GM18498 (cell line): ENCODE data around the gene PRRT3.
"Not testable (repeated sequence)": the region's sequence is repeated elsewhere in the genome, so short reads cannot be mapped to it uniquely, and the experiment has no call there.

Experiments used
- ATAC-seq: cut with Tn5 transposase; IDR thresholded peaks from one replicate; pipeline ENCODE4 v1.9.1; 2021; ENCODE audit warnings: mild to moderate bottlenecking, moderate library complexity; ENCODE audit not compliant: unreplicated experiment

The PRRT3 gene

DNA sequence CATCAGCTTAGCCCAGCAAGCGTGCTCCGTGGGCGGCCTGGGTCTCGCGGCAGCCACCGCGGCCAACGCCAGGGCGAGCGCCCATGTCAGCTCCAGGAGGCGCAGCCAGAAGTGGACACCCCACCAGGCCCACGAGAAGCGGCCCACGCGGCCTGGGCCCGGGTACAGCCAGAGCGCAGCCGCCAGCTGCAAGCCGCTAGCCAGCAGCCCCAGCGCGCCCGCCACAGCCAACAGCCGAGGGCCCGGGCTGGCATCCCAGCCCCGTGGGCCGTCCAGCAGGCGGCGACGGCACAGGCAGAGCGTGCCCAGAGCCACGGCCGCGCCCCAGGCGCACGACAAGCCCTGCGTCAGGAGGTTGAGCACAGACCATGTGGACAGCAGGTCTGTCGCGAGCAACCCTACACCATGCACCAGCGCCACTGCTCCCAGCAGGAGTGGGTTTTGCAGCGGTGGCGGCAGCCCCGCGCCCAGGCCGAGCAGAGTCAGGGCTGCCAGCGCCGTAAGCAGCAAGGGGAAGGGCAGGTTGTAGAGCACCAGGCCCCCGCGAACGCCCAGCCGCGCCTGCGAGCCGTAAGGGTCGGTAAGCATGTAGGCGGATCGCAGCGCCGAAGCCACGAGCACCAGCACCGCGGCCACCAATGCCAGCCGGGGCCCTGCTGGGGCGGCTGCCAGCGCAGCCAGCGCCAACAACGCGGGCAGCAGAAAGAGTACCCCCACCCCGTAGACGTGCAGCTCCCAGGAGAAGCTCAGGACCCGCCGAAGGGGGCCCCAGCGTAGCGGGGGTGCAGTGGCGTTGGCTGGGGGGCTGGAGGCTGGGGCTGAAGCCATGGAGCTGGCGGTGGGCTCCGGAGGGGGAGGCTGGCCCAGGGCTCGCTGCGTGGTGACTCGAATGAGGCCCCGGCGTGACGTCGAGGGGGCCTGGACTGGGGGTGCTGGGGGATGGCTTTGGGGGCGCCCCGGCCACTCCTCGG is 4.9 kb downstream of the PRRT3 start:
- no peak for ATAC-seq

DNA sequence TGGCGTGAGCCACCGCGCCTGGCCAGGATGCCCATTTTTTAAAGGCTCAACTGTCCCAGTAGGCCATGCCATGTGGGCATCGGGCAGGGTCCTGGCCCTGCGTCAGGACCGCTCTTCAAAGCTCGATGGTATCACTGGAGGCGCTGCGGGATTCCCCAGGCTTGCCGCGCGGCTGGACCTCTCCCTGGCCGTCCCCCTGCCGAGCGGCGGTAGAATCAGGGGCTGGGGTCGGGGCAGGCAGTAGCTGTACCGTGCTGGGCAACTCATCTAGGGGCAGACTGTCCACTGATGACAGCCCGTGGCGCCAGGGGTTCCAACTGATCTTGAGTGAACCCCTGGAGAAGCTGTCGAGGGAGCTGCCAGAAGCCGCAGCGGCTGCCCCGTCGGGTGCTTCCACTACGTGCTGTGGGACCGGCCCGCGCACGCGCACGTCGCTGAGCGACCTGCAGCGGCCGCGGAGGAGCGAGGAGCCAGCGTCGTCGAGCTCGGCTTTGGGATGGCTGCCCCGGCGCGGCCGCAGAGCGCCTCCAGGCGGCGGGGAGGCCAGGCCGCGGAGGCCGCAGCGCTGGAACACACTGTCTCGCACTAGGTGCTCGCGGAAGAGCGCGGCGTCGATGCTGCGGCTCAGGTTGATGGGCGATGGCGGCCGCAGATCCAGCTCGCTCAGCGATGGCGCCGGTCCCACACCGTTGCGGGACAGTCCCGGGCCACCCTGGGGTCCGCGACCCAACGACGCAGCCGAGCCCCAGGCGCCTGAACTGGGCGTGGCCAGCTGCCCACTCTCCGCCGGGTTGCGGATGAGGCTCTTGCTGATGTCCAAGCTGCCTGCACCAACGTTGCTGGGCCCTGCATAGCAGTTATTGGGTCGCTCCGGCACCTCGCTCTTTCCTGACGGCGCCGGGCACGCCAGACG is 5.8 kb downstream of the PRRT3 start:
- ATAC-seq, result peak; percentile 51

DNA sequence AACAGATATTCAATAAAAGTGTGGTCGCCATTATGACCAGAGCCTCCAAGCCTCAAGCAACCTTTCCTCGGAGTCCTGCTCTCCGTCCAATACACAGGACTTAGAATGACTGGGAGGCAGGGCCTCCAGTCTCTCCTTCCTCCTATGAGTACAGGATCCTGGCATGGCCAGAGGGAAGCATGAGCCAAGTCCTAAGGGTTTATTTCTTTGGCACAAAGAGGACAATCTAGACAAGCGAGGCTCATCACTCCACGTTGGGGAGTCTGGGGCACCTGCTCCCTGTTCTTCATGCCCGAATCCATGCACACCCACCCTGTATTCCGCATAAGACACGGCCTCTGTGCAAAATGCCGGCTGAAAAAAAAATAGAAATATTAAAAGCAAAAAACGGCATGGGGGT is 6.8 kb downstream of the PRRT3 start:
- ATAC-seq, result no peak

DNA sequence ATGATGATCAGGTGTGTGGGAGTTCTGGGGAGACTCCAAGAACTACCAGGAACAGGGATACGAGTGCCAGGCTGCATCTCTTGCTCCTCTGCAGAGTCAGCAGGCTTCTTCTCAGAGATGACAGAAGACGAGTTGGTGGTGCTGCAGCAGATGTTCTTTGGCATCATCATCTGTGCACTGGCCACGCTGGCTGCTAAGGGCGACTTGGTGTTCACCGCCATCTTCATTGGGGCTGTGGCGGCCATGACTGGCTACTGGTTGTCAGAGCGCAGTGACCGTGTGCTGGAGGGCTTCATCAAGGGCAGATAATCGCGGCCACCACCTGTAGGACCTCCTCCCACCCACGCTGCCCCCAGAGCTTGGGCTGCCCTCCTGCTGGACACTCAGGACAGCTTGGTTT is 7.9 kb downstream of the PRRT3 start:
- no peak for ATAC-seq

DNA sequence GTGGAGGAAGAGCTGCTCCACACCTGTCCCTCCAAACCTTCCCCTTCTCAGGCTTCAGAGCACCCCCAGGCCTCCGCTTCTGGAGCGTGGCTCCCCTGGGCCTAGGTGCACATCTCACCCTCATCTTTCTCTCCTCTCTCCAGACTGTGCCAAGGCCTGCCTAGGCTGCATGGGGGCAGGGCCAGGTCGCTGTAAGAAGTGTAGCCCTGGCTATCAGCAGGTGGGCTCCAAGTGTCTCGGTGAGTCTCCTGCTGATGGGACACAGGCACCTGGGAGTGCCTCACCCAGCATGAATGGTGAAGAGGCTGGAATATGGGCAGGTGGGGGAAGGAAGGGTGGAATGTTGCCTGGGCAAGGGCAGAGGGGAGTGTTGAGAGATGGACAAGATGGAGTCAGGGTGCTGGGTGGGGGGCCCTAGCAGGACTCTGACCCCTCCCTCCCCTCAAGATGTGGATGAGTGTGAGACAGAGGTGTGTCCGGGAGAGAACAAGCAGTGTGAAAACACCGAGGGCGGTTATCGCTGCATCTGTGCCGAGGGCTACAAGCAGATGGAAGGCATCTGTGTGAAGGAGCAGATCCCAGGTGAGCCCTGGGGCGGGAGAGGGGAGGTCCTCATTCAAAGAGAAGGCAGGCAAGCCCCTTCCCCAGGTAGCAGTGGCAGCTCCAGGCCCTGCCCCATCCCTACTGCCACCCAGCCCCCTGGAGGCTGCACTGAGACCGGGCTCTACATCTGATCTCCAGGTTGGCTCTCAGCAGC is 9.1 kb downstream of the PRRT3 start:
- ATAC-seq, result no peak

DNA sequence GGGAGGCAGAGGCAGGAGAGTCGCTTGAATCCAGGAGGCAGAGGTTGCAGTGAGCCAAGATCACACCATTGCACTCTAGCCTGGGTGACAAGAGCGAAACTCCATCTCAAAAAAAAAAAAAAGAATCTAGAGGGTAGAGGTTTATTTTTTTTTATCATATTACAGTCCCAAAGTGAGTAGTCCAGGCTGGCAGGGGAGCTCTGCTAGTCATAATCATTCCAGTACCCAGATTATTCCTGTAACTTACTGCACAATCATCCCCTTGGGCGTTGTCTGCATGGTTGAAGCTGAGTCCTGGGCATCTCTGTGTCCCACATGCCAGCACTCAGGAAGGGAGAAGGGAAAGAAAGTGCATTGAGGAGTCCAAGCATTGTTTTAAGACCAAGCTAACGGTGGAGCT is 10.0 kb downstream of the PRRT3 start:
- no peak for ATAC-seq

DNA sequence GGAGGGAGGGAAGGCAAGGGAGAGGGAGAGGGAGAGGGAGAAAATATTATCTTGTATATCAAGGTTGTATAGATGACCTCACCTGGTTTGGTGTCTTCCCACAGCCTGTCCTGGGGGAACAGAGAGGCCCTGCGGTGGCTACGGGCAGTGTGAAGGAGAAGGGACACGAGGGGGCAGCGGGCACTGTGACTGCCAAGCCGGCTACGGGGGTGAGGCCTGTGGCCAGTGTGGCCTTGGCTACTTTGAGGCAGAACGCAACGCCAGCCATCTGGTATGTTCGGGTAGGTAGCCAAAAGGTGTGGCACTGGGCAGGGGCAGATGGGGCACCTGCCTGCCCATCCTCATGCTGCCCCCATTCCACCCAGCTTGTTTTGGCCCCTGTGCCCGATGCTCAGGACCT is 11.5 kb downstream of the PRRT3 start:
- ATAC-seq, result no peak

DNA sequence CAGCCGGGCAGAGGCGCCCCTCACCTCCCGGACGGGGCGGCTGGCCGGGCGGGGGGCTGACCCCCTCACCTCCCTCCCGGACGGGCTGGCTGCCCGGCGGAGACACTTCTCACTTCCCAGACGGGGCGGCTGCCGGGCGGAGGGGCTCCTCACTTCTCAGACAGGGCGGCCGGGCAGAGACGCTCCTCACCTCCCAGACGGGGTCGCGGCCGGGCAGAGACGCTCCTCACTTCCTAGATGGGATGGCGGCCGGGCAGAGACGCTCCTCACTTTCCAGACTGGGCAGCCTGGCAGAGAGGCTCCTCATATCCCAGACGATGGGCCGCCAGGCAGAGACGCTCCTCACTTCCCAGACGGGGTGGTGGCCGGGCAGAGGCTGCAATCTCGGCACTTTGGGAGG is 12.3 kb downstream of the PRRT3 start:
- ATAC-seq, result not testable (repeated sequence)

DNA sequence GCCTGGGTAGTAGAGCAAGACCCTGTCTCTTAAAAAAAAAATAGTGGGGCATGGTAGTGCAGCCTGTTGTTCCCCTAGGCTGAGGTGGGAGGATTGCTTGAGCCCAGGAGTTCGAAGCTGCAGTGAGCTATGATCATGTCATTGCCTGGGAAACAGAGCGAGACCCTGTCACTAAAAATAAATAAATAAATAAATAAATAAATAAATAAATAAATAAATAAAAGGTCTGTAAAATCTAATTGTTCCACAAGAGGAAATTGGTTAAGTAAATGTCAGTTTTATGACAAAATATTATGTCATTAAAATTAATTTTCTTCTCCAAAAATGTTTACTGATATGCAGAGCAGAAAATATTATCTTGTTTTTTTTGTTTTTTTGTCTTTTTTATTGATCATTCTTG is 13.2 kb downstream of the PRRT3 start:
- no peak for ATAC-seq

DNA sequence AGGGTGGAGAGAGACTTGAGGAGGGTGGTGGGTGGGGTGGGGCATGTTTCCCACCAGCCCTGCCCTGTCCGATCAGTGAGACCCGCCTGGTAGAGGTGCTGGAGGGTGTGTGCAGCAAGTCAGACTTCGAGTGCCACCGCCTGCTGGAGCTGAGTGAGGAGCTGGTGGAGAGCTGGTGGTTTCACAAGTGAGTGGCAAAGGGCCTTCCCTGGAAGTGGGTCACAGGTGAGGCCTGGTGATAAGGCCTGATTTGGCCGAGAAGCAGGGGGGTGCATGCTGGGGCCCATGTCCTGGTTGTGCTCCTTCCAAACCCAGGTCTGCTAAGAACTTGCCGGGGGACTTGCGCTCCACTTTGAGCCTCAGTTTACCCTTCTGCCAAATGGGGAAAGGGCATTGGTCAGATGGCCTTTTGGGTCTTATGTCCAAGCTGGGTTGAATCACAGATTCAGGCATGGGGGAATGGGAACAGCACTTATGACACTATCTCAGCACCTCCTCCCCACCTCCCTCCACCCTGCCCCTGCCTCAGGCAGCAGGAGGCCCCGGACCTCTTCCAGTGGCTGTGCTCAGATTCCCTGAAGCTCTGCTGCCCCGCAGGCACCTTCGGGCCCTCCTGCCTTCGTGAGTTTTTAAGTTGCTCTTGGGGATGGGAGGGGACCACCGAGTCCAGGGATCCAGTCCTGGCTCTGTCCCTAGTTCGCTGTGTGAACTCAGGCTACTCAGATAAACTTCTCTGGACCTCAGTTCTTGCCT is 14.5 kb downstream of the PRRT3 start:
- no peak for ATAC-seq

DNA sequence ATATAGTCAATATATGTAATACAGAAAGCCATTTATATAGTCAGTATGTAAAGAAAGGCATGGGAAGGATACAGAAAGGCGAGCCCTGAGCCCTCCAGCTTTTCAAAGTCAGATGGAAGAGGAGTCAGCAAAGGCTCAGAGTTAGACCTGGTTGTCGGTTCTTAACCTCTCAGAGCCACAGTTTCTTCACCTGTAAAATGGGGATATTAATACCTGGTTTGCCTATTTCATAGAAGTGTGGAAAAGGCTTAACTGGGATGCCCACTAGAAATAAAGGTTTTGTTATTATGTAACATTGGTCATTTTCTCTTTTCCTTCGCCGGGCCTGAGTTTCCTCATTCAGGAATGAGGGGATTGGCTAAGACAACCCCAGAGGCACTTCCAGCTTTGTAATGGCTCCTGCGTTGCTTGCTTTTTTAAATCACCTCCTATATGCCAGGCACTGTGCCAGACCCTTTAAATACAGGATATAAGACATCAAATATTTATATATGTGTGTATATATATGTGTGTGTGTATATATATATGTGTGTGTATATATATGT is 16.2 kb downstream of the PRRT3 start:
- ATAC-seq, result no peak

DNA sequence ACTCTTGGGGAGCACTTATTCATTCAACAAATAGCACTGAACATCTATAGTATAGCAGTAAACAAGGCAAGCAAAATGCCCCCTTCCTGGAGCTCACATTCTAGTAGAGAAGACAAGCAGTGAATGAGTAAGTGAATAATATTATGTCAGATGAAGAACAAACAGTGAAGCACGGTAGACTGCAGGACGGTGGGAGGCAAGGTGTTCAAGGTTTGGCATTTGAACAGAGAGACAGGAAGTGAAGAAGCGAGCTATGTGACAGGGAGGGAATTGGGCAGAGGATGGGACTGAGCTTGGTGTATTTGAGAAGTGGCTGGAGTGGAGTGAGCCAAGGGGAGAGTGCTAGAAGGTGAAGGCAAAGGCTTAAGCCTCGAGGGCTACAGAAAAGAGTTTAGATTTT is 17.2 kb downstream of the PRRT3 start:
- no peak for ATAC-seq

DNA sequence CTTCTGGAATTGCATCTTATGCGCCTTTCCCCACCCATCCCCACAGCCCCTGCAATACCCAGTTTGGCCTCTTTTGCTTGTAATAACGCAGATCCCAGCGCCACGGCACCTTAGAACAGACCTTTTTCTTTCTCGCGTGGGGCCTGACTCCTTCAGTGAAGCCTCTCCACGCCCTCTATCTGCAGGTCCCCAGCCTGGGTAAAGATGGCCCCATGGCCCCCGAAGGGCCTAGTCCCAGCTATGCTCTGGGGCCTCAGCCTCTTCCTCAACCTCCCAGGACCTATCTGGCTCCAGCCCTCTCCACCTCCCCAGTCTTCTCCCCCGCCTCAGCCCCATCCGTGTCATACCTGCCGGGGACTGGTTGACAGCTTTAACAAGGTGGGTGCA is 18.0 kb downstream of the PRRT3 start:
- ATAC-seq, result no peak

DNA sequence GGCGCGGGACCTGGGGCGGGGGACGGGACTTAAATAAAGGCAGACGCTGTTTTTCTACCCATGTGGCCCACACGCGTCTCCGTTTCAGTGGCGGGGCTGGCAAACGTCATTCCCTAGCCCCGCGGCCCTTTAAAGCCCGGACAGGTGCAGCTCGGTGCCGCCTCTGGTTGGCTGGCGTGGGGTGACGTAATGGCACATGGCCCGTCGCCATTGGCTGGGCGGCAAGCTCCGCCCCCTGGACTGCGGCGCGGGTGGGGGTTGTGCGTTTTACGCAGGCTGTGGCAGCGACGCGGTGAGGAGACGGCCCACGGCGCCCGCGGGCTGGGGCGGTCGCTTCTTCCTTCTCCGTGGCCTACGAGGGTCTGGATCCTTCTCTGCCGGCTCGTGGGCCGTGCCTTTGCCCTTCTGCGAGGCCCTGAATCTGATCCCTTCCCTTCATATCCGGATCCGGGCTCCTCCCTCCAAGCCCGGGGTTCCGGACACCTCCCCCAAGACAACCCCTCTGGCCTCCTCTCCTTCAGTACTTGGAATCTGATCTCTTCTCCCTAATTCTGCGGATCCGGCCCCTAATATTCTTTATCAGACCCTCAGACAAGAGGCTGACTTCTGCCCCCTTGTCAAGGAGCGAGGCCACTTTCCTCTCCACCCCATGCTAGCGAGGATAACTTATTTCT is 18.5 kb downstream of the PRRT3 start, which contains the start of gene CRELD1:
Gene CRELD1 (plus strand): TSS at position 274 of the 674 bp plus-strand sequence. CDS start 605 bp downstream, outside the sequence.
- ATAC-seq, result peak; percentile 87

DNA sequence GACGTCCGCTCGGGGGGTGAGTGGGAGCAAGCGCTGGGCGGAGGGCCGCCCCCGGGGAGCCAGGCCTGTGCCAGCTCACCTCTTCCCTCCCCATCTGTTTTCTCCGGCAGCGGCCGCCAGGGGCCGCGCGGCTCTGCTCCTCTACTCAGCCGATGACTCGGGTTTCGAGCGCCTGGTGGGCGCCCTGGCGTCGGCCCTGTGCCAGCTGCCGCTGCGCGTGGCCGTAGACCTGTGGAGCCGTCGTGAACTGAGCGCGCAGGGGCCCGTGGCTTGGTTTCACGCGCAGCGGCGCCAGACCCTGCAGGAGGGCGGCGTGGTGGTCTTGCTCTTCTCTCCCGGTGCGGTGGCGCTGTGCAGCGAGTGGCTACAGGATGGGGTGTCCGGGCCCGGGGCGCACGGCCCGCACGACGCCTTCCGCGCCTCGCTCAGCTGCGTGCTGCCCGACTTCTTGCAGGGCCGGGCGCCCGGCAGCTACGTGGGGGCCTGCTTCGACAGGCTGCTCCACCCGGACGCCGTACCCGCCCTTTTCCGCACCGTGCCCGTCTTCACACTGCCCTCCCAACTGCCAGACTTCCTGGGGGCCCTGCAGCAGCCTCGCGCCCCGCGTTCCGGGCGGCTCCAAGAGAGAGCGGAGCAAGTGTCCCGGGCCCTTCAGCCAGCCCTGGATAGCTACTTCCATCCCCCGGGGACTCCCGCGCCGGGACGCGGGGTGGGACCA is 19.2 kb downstream of the PRRT3 start:
- ATAC-seq, result peak; percentile 74

DNA sequence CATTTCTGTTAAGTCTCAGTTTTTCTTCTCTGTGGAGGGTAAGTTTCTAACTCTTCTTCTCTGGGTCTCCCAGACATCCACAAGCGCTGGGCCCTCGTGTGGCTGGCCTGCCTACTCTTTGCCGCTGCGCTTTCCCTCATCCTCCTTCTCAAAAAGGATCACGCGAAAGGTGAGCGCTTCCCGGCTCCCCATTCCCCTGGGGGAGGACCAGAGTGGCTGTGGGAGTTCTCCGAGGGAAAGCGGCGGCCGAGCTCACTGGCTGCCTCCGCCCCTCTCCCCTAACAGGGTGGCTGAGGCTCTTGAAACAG is 19.7 kb downstream of the PRRT3 start:
- ATAC-seq, result no peak

DNA sequence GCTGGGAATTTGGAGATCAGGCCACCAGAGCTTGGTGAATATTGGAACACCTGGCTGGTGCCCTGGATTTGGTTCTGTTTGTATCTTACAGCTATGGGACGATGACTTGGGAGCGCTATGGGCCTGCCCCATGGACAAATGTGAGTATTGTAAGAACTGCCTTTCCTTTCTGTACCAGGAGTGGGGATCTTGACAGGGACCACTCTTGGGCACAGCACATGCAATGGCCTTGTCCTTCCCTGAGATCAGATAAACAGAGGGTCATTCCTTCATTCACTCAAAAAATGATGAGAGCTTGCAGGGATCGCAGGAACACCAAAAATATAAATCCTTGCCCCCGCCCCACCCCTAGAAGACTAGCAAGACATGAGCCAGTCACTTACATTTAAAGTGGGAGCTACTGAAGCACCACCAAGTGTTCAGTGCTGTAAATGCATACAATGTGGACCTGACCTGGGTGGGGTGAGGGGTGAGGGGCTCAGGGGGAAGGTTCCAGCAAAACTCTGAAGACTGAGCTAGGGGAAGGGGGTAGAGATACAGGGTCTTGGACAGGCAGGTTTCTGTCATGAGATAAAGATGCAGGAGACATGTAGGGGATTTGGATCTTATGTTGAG is 21.3 kb downstream of the PRRT3 start:
- no peak for ATAC-seq

DNA sequence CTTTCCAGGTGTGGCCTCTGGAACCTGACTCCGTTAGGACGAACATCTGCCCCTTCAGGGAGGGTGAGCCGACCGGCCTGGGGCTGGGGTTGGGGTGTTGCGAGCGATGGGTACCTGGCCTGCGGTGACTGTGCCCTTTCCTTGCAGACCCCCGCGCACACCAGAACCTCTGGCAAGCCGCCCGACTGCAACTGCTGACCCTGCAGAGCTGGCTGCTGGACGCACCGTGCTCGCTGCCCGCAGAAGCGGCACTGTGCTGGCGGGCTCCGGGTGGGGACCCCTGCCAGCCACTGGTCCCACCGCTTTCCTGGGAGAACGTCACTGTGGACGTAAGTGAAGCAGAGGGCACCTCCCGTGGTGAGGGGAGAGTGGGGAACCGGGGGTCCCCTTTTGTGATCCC is 24.1 kb downstream of the PRRT3 start:
- no peak for ATAC-seq
